Ectodermal cell (in vitro differentiated cells): ENCODE results near the gene IMMT.
"Not testable (repeated sequence)": the region's sequence is repeated elsewhere in the genome, so short reads cannot be mapped to it uniquely, and the experiment has no call there.

ENCODE experiments used
- H3K27ac ChIP-seq: 2 replicates; pipeline ENCODE4 v1.7.0; 2013; ENCODE audit warnings: mild to moderate bottlenecking, low read depth, low read length; ENCODE audit not compliant: insufficient read depth, poor library complexity, severe bottlenecking
- H3K27me3 ChIP-seq: 2 replicates; pipeline ENCODE4 v1.7.0; 2013; ENCODE audit warnings: mild to moderate bottlenecking, low read length; ENCODE audit not compliant: insufficient read depth, control insufficient read depth, poor library complexity, severe bottlenecking
- H3K36me3 ChIP-seq: one replicate; pipeline ENCODE4 v1.7.0; 2013; ENCODE audit warnings: low read length; ENCODE audit not compliant: control insufficient read depth, insufficient read depth
- H3K4me1 ChIP-seq: one replicate; pipeline ENCODE4 v1.7.0; 2013; ENCODE audit warnings: low read length; ENCODE audit not compliant: control insufficient read depth, insufficient read depth
- H3K4me3 ChIP-seq: 2 replicates; pipeline ENCODE4 v1.7.0; 2013; ENCODE audit warnings: low read depth, low read length, control low read depth; ENCODE audit not compliant: insufficient read depth
- H3K9me3 ChIP-seq: 2 replicates; pipeline ENCODE4 v1.7.0; 2013; ENCODE audit warnings: mild to moderate bottlenecking, low read length, moderate library complexity; ENCODE audit not compliant: control insufficient read depth
- WGBS, 2 experiments: methylation state at CpG; one replicate each; pipeline ENCODE4 v1.1.7; 2013; ENCODE audit warnings: missing lambda C conversion rate in 2 of 2; 5-methylcytosine and 5-hydroxymethylcytosine counted together

IMMT gene

GRCh38 chr2:86201671-86202335 is 6.5 kb upstream of the IMMT start:
- peaks cover 5% of the 10 kb centered on the region for H3K4me1 ChIP-seq
- H3K9me3 ChIP-seq, result no peaks in the 10 kb centered on the region
- H3K36me3 ChIP-seq, result no peaks in the 10 kb centered on the region
- no peaks in the 10 kb centered on the region for H3K27me3 ChIP-seq
- no peak overlapping the region for H3K27ac ChIP-seq
- H3K4me3 ChIP-seq, result no peak overlapping the region
- 85 to 86% methylated on average over 8 of the region's 8 CpGs for whole genome bisulfite sequencing, 2 experiments

- not testable (repeated sequence) for H3K9me3 ChIP-seq, H3K36me3 ChIP-seq, H3K4me1 ChIP-seq, H3K27me3 ChIP-seq, H3K27ac ChIP-seq
- H3K4me3 ChIP-seq, result peak overlapping the region; percentile 78
- WGBS, 2 experiments, result 85 to 86% methylated on average over 10 to 11 of the region's 11 CpGs
Observed at GRCh38 chr2:86200564-86200963, 5.3 kb upstream of the IMMT start.

GRCh38 chr2:86199834-86200177 is 4.5 kb upstream of the IMMT start:
- no peaks in the 10 kb centered on the region for H3K27me3 ChIP-seq
- no peaks in the 10 kb centered on the region for H3K36me3 ChIP-seq
- H3K9me3 ChIP-seq, result no peaks in the 10 kb centered on the region
- 1 to 5% methylated on average over 8 of the region's 8 CpGs for WGBS, 2 experiments
- peaks cover 5% of the 10 kb centered on the region for H3K4me1 ChIP-seq
- H3K4me3 ChIP-seq, result peak overlapping the region; percentile 78
- H3K27ac ChIP-seq, result no peak overlapping the region

- 40 to 42% methylated on average over 23 of the region's 23 CpGs for WGBS, 2 experiments
- Histone ChIP-seq H3K4me1 (peaks cover 13% of the 10 kb centered on the region), H3K4me3 (peak overlapping the region; percentile 100), H3K27ac (peak overlapping the region; percentile 98), H3K9me3 (no peaks in the 10 kb centered on the region), H3K27me3 (no peaks in the 10 kb centered on the region), H3K36me3 (no peaks in the 10 kb centered on the region)
Observed at GRCh38 chr2:86195808-86196387, 636 bp upstream of the IMMT start.

- no peaks in the 10 kb centered on the region for H3K9me3 ChIP-seq
- peaks cover 8% of the 10 kb centered on the region for H3K4me1 ChIP-seq
- no peaks in the 10 kb centered on the region for H3K36me3 ChIP-seq
- H3K27me3 ChIP-seq, result no peaks in the 10 kb centered on the region
- WGBS, 2 experiments, result 0% methylated on average over 17 of the region's 17 CpGs
- peak overlapping the region; percentile 100 for H3K4me3 ChIP-seq
- H3K27ac ChIP-seq, result peak overlapping the region; percentile 98
Observed at GRCh38 chr2:86194751-86195054, 559 bp downstream of the IMMT start.

GRCh38 chr2:86193901-86194567 is 1.2 kb downstream of the IMMT start:
- Histone ChIP-seq H3K4me1 (peaks cover 8% of the 10 kb centered on the region), H3K27ac (no peak overlapping the region), H3K36me3 (no peaks in the 10 kb centered on the region), H3K27me3 (no peaks in the 10 kb centered on the region), H3K9me3 (no peaks in the 10 kb centered on the region), H3K4me3 (peak overlapping the region; percentile 100)
- WGBS, 2 experiments, result 89 to 91% methylated on average over 7 of the region's 7 CpGs

- 97% methylated on average over 7 of the region's 7 CpGs for WGBS, 2 experiments
Observed at GRCh38 chr2:86189782-86190416, 5.4 kb downstream of the IMMT start.

GRCh38 chr2:86186431-86186830 is 8.8 kb downstream of the IMMT start:
- Histone ChIP-seq H3K36me3 (no peaks in the 10 kb centered on the region), H3K27ac (no peak overlapping the region), H3K4me3 (no peak overlapping the region), H3K9me3 (no peaks in the 10 kb centered on the region), H3K4me1 (no peaks in the 10 kb centered on the region), H3K27me3 (no peaks in the 10 kb centered on the region)

More at GRCh38 chr2:86189782-86190416, 5.4 kb downstream of the IMMT start:
- Histone ChIP-seq H3K4me3 (no peak overlapping the region), H3K27me3 (no peaks in the 10 kb centered on the region), H3K9me3 (no peaks in the 10 kb centered on the region), H3K27ac (no peak overlapping the region), H3K36me3 (no peaks in the 10 kb centered on the region), H3K4me1 (peaks cover 8% of the 10 kb centered on the region)

GRCh38 chr2:86185517-86186212 is 9.6 kb downstream of the IMMT start:
- Histone ChIP-seq H3K27ac (no peak overlapping the region), H3K27me3 (no peaks in the 10 kb centered on the region), H3K4me3 (no peak overlapping the region), H3K36me3 (no peaks in the 10 kb centered on the region), H3K4me1 (no peaks in the 10 kb centered on the region), H3K9me3 (no peaks in the 10 kb centered on the region)
- WGBS, 2 experiments, result 90 to 91% methylated on average over 1 of the region's 1 CpG

- Histone ChIP-seq H3K9me3 (no peaks in the 10 kb centered on the region), H3K27ac (no peak overlapping the region), H3K27me3 (no peaks in the 10 kb centered on the region), H3K4me1 (no peaks in the 10 kb centered on the region), H3K36me3 (peaks cover 4% of the 10 kb centered on the region), H3K4me3 (no peak overlapping the region)
Observed at GRCh38 chr2:86176597-86176996, 18.7 kb downstream of the IMMT start.
